Trophoblast cell (in vitro differentiated cells and primary cell): ENCODE results near the gene GRB10.

Source experiments
- DNase-seq, 2 donors: peaks; one replicate each; pipeline ENCODE4 v3.0.0-alpha.2; 2016
- H2AFZ ChIP-seq: 2 replicates; pipeline ENCODE4 v1.6.1; 2013; ENCODE audit warnings: low read length, moderate library complexity, mild to moderate bottlenecking; ENCODE audit not compliant: insufficient read depth, poor library complexity
- H2AK5ac ChIP-seq: 2 replicates; pipeline ENCODE4 v1.6.1; 2013; ENCODE audit warnings: mild to moderate bottlenecking, low read length
- H2BK120ac ChIP-seq: 2 replicates; pipeline ENCODE4 v1.6.1; 2013; ENCODE audit warnings: low read length, mild to moderate bottlenecking, moderate library complexity; ENCODE audit not compliant: insufficient read depth, poor library complexity
- H2BK12ac ChIP-seq: 2 replicates; pipeline ENCODE4 v1.6.1; 2013; ENCODE audit warnings: mild to moderate bottlenecking, low read length, moderate library complexity
- H2BK5ac ChIP-seq: 2 replicates; pipeline ENCODE4 v1.6.1; 2013; ENCODE audit warnings: low read length, low read depth, moderate library complexity, mild to moderate bottlenecking; ENCODE audit not compliant: poor library complexity
- H3K14ac ChIP-seq: 2 replicates; pipeline ENCODE4 v1.6.1; 2013; ENCODE audit warnings: mild to moderate bottlenecking, low read length
- H3K18ac ChIP-seq: 2 replicates; pipeline ENCODE4 v1.6.1; 2013; ENCODE audit warnings: mild to moderate bottlenecking, low read length
- H3K23ac ChIP-seq: 2 replicates; pipeline ENCODE4 v1.6.1; 2013; ENCODE audit warnings: low read length
- H3K27ac ChIP-seq: 2 replicates; pipeline ENCODE4 v1.5.1; 2013; ENCODE audit warnings: low read depth, mild to moderate bottlenecking, inconsistent platforms, low read length, moderate library complexity
- H3K27me3 ChIP-seq: 2 replicates; pipeline ENCODE4 v1.6.1; 2013; ENCODE audit warnings: inconsistent platforms, mild to moderate bottlenecking, low read length, moderate library complexity; ENCODE audit not compliant: insufficient read depth
- H3K36me3 ChIP-seq, 2 experiments: 1 replicate in 1 of 2; 2 replicates in 1 of 2; pipeline ENCODE4 v1.6.1; 2013; ENCODE audit warnings: low read length in 2 of 2, mild to moderate bottlenecking in 2 of 2, moderate library complexity in 1 of 2; ENCODE audit not compliant: insufficient read depth in 2 of 2, control insufficient read depth in 1 of 2
- H3K4ac ChIP-seq: 2 replicates; pipeline ENCODE4 v1.6.1; 2013; ENCODE audit warnings: low read depth, mild to moderate bottlenecking, low read length, moderate library complexity
- H3K4me1 ChIP-seq, 2 experiments: 1 replicate in 1 of 2; 2 replicates in 1 of 2; pipeline ENCODE4 v1.6.1; 2013; ENCODE audit warnings: low read length in 2 of 2, mild to moderate bottlenecking in 2 of 2, moderate library complexity in 1 of 2; ENCODE audit not compliant: insufficient read depth in 2 of 2, control insufficient read depth in 1 of 2
- H3K4me2 ChIP-seq: 2 replicates; pipeline ENCODE4 v1.6.1; 2013; ENCODE audit warnings: inconsistent platforms, mild to moderate bottlenecking, low read length, moderate library complexity
- H3K4me3 ChIP-seq: 2 replicates; pipeline ENCODE4 v1.5.1; 2013; ENCODE audit warnings: mild to moderate bottlenecking, low read depth, low read length, inconsistent platforms
- H3K79me1 ChIP-seq: one replicate; pipeline ENCODE4 v1.6.1; 2013; ENCODE audit warnings: low read length
- H3K79me2 ChIP-seq: 2 replicates; pipeline ENCODE4 v1.6.1; 2013; ENCODE audit warnings: low read length, mild to moderate bottlenecking; ENCODE audit not compliant: control insufficient read depth, insufficient read depth, poor library complexity
- H3K9ac ChIP-seq: 2 replicates; pipeline ENCODE4 v1.6.1; 2013; ENCODE audit warnings: mild to moderate bottlenecking, low read length
- H3K9me3 ChIP-seq: 2 replicates; pipeline ENCODE4 v1.6.1; 2013; ENCODE audit warnings: low read depth, mild to moderate bottlenecking, control low read depth, inconsistent platforms, low read length; ENCODE audit not compliant: insufficient read depth
- H4K12ac ChIP-seq: 2 replicates; pipeline ENCODE4 v1.6.1; 2013; ENCODE audit warnings: low read depth, mild to moderate bottlenecking, low read length, moderate library complexity
- H4K8ac ChIP-seq: 2 replicates; pipeline ENCODE4 v1.6.1; 2013; ENCODE audit warnings: low read depth, mild to moderate bottlenecking, low read length, moderate library complexity
- H4K91ac ChIP-seq: one replicate; pipeline ENCODE4 v1.6.1; 2013; ENCODE audit warnings: low read depth, mild to moderate bottlenecking, low read length, moderate library complexity
- WGBS: extraction: QIAGEN DNeasy Blood & Tissue Kit; methylation state at CpG from one replicate; pipeline ENCODE4 v1.1.7; 2013; ENCODE audit warnings: missing lambda C conversion rate; ENCODE audit not compliant: insufficient read length, insufficient coverage; ENCODE audit errors: extremely low coverage; 5-methylcytosine and 5-hydroxymethylcytosine counted together

GRB10 gene

DNA sequence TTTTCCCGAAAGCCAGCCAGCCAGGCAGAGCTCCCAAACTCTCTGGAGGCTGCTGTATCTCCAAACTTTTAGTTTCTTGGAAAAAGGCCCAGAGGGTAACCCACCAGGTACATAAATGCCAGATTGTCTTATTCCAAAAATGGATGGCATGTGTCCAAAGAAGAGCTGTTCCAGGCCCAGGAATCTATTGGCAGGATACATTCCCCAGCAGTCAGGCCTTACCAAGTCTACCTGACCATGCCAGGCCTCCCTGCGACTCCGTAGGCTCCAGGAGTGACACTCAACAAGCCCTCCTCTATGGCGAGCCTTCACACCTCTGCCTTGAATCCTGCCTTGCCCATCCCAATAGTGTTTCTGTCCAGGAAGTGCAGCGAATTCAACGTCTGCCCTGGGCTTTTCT lies 95.6 kb downstream of the GRB10 start:
- Histone ChIP-seq H3K4me2 (no peak overlapping the region), H4K12ac (no peak overlapping the region), H3K4me1 (peaks cover 7 to 17% of the 10 kb centered on the region in 2 experiments), H3K79me1 (peaks cover 3% of the 10 kb centered on the region), H3K23ac (no peak overlapping the region), H4K91ac (no peak overlapping the region), H3K14ac (no peak overlapping the region), H2AFZ (no peak overlapping the region), H3K9ac (no peak overlapping the region), H3K36me3 (peaks cover 2 to 7% of the 10 kb centered on the region in 2 experiments), H2BK5ac (no peak overlapping the region), H2BK12ac (no peak overlapping the region), H2AK5ac (no peak overlapping the region), H3K18ac (no peak overlapping the region), H3K27me3 (no peaks in the 10 kb centered on the region), H3K79me2 (no peaks in the 10 kb centered on the region), H2BK120ac (no peak overlapping the region), H3K27ac (no peak overlapping the region), H4K8ac (no peak overlapping the region), H3K9me3 (no peaks in the 10 kb centered on the region), H3K4me3 (no peak overlapping the region), H3K4ac (no peak overlapping the region)
- no CpG with 5 or more reads among the region's 6 CpGs for WGBS
- no peak for DNase-seq

DNA sequence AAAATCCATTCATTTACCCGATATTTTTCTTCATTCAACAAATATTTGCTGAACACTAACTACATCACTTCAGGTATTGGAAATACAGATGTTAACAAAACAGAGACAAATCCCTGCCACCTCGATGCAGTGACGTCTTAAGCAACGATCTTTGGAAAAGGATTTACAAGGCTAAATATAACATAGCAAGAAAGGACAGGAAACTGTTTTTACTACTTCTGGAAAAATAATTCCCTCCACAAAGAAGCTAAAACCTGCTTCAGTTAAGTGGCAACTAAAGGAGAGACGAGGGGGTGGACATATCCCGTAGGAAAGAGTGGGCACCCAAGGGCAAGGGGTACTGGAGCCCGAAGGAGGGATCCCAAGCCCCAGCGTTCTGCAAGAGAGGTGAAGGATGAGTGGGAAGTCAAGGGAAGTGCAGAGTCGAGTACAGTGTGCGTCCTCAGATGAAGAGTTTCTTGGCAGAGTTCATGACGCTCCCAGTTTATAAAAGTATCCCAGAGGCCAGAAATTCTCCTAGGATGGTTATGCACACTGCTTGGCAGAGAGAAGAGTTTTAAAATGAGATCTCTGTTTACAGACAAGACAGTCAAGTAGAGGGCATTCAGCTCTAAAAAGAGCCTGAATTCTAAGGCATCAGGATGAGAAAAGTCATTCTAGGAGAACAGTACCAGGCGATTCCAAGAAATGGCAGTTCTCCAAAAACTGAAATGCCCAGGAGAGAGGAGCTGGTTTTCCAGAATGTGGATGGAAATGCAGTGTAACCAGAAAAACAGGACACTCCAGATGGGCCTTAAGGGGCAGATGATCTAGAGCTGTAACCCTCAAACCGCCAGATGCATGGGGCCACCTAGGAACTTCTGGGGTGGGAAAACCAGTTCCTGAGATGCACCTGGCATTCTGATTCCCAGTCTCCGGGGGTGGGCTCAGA lies 97.3 kb downstream of the GRB10 start:
- Histone ChIP-seq H4K8ac (no peak overlapping the region), H2BK5ac (peak overlapping the region; percentile 72), H2AFZ (no peak overlapping the region), H2BK12ac (no peak overlapping the region), H3K4me1 (peaks cover 7 to 17% of the 10 kb centered on the region in 2 experiments), H2AK5ac (no peak overlapping the region), H3K79me2 (no peaks in the 10 kb centered on the region), H3K9ac (no peak overlapping the region), H3K9me3 (no peaks in the 10 kb centered on the region), H3K79me1 (peaks cover 3% of the 10 kb centered on the region), H3K27me3 (no peaks in the 10 kb centered on the region), H3K4me2 (peak overlapping the region; percentile 1), H3K4ac (no peak overlapping the region), H3K18ac (no peak overlapping the region), H3K27ac (peak overlapping the region; percentile 21), H3K36me3 (peaks cover 2 to 7% of the 10 kb centered on the region in 2 experiments), H3K23ac (no peak overlapping the region), H3K14ac (no peak overlapping the region), H4K91ac (peak overlapping the region; percentile 50), H3K4me3 (no peak overlapping the region), H2BK120ac (peak overlapping the region; percentile 64), H4K12ac (no peak overlapping the region)
- 100% methylated on average over 1 of the region's 14 CpGs for WGBS
- peak; percentile 75 to 92 for DNase-seq

DNA sequence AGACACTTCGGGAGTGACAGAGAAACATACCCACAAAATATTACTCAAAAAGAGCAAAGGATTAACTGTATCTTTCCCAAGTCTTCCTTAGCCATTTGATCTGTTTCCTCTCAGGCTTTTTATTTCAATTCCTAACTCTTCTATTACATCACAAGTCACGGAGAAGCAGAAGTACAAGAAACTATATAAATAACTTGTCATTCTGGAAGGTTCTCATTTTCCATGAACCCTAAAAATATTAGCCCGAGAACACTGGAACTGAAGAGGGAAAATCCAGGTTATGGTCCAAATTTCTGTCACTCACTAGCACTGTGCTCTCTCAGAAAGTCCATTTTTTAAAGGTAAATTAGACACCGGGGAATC lies 98.0 kb downstream of the GRB10 start:
- H3K4ac ChIP-seq: no peak overlapping the region
- H2BK120ac ChIP-seq: no peak overlapping the region
- no peak overlapping the region for H3K18ac ChIP-seq
- DNase-seq: no peak
- no peak overlapping the region for H4K8ac ChIP-seq
- H3K79me2 ChIP-seq: no peaks in the 10 kb centered on the region
- H3K9ac ChIP-seq: no peak overlapping the region
- H2BK12ac ChIP-seq: no peak overlapping the region
- H3K79me1 ChIP-seq: peaks cover 3% of the 10 kb centered on the region
- peaks cover 7 to 17% of the 10 kb centered on the region in 2 experiments for H3K4me1 ChIP-seq
- H3K4me3 ChIP-seq: no peak overlapping the region
- H3K27ac ChIP-seq: no peak overlapping the region
- H3K4me2 ChIP-seq: no peak overlapping the region
- peaks cover 2 to 7% of the 10 kb centered on the region in 2 experiments for H3K36me3 ChIP-seq
- H2BK5ac ChIP-seq: no peak overlapping the region
- WGBS: no CpG with 5 or more reads among the region's 4 CpGs
- no peaks in the 10 kb centered on the region for H3K9me3 ChIP-seq
- no peaks in the 10 kb centered on the region for H3K27me3 ChIP-seq
- H3K14ac ChIP-seq: no peak overlapping the region
- H4K91ac ChIP-seq: no peak overlapping the region
- H4K12ac ChIP-seq: no peak overlapping the region
- no peak overlapping the region for H2AFZ ChIP-seq
- no peak overlapping the region for H2AK5ac ChIP-seq
- H3K23ac ChIP-seq: no peak overlapping the region

DNA sequence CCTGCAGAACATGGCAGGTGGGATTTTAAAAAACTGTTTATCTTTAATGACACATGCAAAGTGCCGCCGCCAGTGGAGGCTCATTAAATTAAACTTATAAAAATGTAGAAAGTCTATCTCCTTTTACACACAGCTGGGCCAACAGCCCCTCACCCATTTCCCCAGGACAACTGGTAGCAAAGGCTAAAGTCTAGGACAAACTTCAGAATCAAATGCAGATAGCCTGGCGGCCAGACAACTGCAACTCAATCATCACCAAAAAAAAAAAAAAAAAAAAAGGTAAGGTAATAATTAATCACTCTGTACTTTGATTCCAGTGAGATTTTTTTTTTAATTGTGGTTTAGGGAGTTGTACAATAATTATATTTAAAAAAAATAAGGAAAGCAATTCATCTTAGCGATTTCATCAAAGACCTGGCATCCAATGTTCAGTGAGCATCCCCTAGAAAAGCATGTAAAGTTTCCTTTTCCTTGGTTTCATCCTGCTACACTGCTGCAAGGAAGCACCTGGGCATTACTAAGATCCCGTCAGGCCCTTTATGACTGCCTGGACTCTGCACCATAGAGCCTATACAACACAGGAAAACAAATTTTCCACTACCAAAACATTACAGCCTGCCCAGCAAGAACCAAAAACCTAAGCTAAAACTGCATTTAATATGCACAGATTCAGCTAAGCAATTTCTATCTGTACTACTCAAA lies 98.5 kb downstream of the GRB10 start:
- Histone ChIP-seq H3K27me3 (no peaks in the 10 kb centered on the region), H3K4me3 (no peak overlapping the region), H3K9ac (no peak overlapping the region), H4K8ac (no peak overlapping the region), H3K14ac (no peak overlapping the region), H3K4me2 (no peak overlapping the region), H2AK5ac (no peak overlapping the region), H3K79me1 (peaks cover 3% of the 10 kb centered on the region), H3K4ac (no peak overlapping the region), H3K23ac (no peak overlapping the region), H4K12ac (no peak overlapping the region), H3K79me2 (no peaks in the 10 kb centered on the region), H3K27ac (no peak overlapping the region), H4K91ac (no peak overlapping the region), H2BK5ac (no peak overlapping the region), H2BK120ac (no peak overlapping the region), H2AFZ (no peak overlapping the region), H3K4me1 (peaks cover 7 to 17% of the 10 kb centered on the region in 2 experiments), H3K18ac (no peak overlapping the region), H3K9me3 (no peaks in the 10 kb centered on the region), H2BK12ac (no peak overlapping the region), H3K36me3 (peaks cover 2 to 7% of the 10 kb centered on the region in 2 experiments)
- no CpG with 5 or more reads among the region's 5 CpGs for WGBS
- no peak for DNase-seq
